GM12878 (cell line): Measurements from ENCODE around the gene ITGA5. TPM values are rescaled to one million over a fixed set of nuclear protein-coding genes. Genes with fewer than 3 reads are reported as not detected.

ENCODE experiments used
- BRCA1 ChIP-seq: IDR thresholded peaks from 2 replicates; pipeline ENCODE4 v1.6.1; 2011; ENCODE audit warnings: low read depth, low read length, improper control_type of control experiment
- CBX3 ChIP-seq: fragments of 200-600 bp; sonication (generic); IDR thresholded peaks from 2 replicates; pipeline ENCODE4 v1.6.1; 2016; ENCODE audit warnings: low read depth, borderline replicate concordance
- EED ChIP-seq: sonication (generic); IDR thresholded peaks from 2 replicates; pipeline ENCODE4 v1.6.1; 2016; ENCODE audit warnings: antibody characterized with exemption, low read depth
- EZH2 ChIP-seq: IDR thresholded peaks from 2 replicates; pipeline ENCODE4 v1.6.1; 2012; ENCODE audit warnings: low read depth, mild to moderate bottlenecking, control low read depth, inconsistent platforms, low read length, borderline replicate concordance; ENCODE audit not compliant: control insufficient read depth
- IRF4 ChIP-seq: IDR thresholded peaks from 2 replicates; pipeline ENCODE4 v1.6.1; 2011; ENCODE audit warnings: low read depth, low read length
- NFYB ChIP-seq: IDR thresholded peaks from 2 replicates; pipeline ENCODE4 v1.6.1; 2011; ENCODE audit warnings: low read depth, mild to moderate bottlenecking, low read length, improper control_type of control experiment, moderate library complexity; ENCODE audit not compliant: insufficient read depth
- RFX5 ChIP-seq: IDR thresholded peaks from 2 replicates; pipeline ENCODE4 v1.6.1; 2011; ENCODE audit warnings: low read depth, low read length, improper control_type of control experiment
- RUNX3 ChIP-seq: IDR thresholded peaks from 2 replicates; pipeline ENCODE4 v1.6.1; 2012; ENCODE audit warnings: low read length, inconsistent platforms
- SMC3 ChIP-seq: IDR thresholded peaks from 2 replicates; pipeline ENCODE4 v1.6.1; 2011; ENCODE audit warnings: low read length, improper control_type of control experiment, borderline replicate concordance
- SUPT20H ChIP-seq: IDR thresholded peaks from 2 replicates; pipeline ENCODE4 v1.6.1; 2011; ENCODE audit warnings: low read depth, mild to moderate bottlenecking, low read length, moderate library complexity, borderline replicate concordance; ENCODE audit not compliant: control insufficient read depth
- TAF1 ChIP-seq: IDR thresholded peaks from 2 replicates; pipeline ENCODE4 v1.6.1; 2011; ENCODE audit warnings: mild to moderate bottlenecking, low read depth, low read length, borderline replicate concordance
- ZNF622 ChIP-seq: fragments of 450-650 bp; IDR thresholded peaks from 2 replicates; pipeline ENCODE4 v1.6.1; 2017; ENCODE audit warnings: mild to moderate bottlenecking, inconsistent platforms
- ZSCAN29 ChIP-seq: fragments of 450-650 bp; IDR thresholded peaks from 2 replicates; pipeline ENCODE4 v1.6.1; 2017; ENCODE audit warnings: mild to moderate bottlenecking, moderate library complexity
- polyA plus RNA-seq, 11 experiments: library from polyadenylated mRNA; depleted of rRNA in 4 of 11; unstranded in 6 of 11; stranded (reverse) in 5 of 11; fragments of >200 nt; fragmentation: Nextera tagmentation in 4 of 11; fragmentation: Illumina TruSeq in 1 of 11; extraction: Ambion mirVana in 4 of 11; extraction: Trizol in 1 of 11; gene quantifications; 1 replicate in 1 of 11; 2 replicates in 10 of 11; pipeline versions ENCODE4 v1.2.1 to v1.2.3, GENCODE V29; 2011 to 2016; ENCODE audit warnings: inconsistent platforms in 2 of 11, missing spikeins in 2 of 11, low read depth in 1 of 11
- total RNA-seq, 4 experiments: library from RNA; depleted of rRNA in 3 of 4; stranded (reverse); fragments of >200 nt in 3 of 4; fragmentation: Illumina TruSeq in 1 of 4; extraction: Trizol in 1 of 4; gene quantifications; 2 replicates each; pipeline versions ENCODE4 v1.2.1 to v1.2.3, GENCODE V29; 2013 to 2021
- TF ChIP-seq, protein P1 (sequence below): fragments of 450-650 bp; IDR thresholded peaks from 2 replicates; pipeline ENCODE4 v1.6.1; 2016; ENCODE audit warnings: mild to moderate bottlenecking
- TF ChIP-seq, protein P2 (sequence below): fragments of 450-650 bp; IDR thresholded peaks from 2 replicates; pipeline ENCODE4 v1.6.1; 2017; ENCODE audit warnings: low read depth, mild to moderate bottlenecking, moderate library complexity
- TF ChIP-seq, protein P3 (sequence below): fragments of 450-650 bp; IDR thresholded peaks from 2 replicates; pipeline ENCODE4 v1.6.1; 2018; ENCODE audit warnings: mild to moderate bottlenecking, low read depth, moderate library complexity; ENCODE audit not compliant: partially characterized antibody
- TF ChIP-seq, protein P4 (sequence below): fragments of 450-650 bp; IDR thresholded peaks from 2 replicates; pipeline ENCODE4 v1.6.1; 2017; ENCODE audit warnings: mild to moderate bottlenecking, low read depth, inconsistent platforms; ENCODE audit not compliant: poor library complexity, severe bottlenecking

Gene ITGA5
- total and polyA plus RNA-seq, 10 of the 15 experiments (the other 5 are each of a cell fraction or from before 2014, with no cell fraction given) = 0.15 to 22.5 (median 0.61) TPM

DNA sequence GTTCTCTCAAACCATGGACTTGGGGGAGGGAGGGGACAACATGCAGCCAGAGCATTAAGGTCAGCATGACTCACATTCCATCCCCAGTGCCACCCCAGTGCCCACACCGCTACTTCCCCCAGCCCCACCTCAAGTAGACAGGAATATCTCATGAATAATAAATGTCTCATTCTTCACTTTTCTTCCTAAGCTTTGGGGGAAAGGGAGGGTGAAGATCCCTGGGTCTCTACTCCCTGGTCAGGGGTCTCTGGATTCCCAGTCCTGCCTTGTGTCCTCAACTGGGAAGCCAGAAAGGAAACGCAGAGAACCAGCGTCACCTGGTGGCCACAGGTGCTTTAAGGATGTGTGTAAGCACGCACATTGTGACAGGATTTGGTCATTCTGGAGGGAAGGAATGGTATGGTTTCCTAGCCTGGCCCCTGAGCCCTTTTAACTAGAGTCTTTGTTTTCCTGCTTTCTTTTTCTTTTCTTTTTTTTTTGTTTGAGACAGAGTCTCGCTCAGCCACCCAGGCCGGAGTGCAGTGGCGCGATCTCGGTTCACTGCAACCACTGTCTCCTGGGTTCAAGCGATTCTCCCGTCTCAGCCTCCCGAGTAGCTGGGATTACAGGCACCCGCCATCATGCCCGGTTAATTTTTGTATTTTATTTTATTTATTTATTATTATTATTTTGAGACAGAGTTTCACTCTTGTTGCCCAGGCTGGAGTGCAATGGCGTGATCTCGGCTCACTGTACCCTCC lies 58.2 kb downstream of the ITGA5 start (continued):
- TF ChIP-seq TAF1 (no peak), SUPT20H (no peak), RFX5 (no peak), IRF4 (0 out of 2 replicates have a peak, but pooled peaks have one; percentile 22), ZNF622 (no peak), NFYB (no peak), ZSCAN29 (no peak), SMC3 (peak; percentile 85), CBX3 (no peak), RUNX3 (peak; percentile 22; the same call in 1 of the 2 replicates), EED (peak; percentile 59; the same call in 1 of the 2 replicates), EZH2 (no peak), BRCA1 (no peak)
- TF ChIP-seq, protein P1, sequence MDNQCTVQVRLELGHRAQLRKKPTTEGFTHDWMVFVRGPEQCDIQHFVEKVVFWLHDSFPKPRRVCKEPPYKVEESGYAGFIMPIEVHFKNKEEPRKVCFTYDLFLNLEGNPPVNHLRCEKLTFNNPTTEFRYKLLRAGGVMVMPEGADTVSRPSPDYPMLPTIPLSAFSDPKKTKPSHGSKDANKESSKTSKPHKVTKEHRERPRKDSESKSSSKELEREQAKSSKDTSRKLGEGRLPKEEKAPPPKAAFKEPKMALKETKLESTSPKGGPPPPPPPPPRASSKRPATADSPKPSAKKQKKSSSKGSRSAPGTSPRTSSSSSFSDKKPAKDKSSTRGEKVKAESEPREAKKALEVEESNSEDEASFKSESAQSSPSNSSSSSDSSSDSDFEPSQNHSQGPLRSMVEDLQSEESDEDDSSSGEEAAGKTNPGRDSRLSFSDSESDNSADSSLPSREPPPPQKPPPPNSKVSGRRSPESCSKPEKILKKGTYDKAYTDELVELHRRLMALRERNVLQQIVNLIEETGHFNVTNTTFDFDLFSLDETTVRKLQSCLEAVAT = no peak
- TF ChIP-seq, protein P2, sequence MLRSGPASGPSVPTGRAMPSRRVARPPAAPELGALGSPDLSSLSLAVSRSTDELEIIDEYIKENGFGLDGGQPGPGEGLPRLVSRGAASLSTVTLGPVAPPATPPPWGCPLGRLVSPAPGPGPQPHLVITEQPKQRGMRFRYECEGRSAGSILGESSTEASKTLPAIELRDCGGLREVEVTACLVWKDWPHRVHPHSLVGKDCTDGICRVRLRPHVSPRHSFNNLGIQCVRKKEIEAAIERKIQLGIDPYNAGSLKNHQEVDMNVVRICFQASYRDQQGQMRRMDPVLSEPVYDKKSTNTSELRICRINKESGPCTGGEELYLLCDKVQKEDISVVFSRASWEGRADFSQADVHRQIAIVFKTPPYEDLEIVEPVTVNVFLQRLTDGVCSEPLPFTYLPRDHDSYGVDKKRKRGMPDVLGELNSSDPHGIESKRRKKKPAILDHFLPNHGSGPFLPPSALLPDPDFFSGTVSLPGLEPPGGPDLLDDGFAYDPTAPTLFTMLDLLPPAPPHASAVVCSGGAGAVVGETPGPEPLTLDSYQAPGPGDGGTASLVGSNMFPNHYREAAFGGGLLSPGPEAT = 0 out of 2 replicates have a peak, but pooled peaks have one; percentile 22
- TF ChIP-seq, protein P3, sequence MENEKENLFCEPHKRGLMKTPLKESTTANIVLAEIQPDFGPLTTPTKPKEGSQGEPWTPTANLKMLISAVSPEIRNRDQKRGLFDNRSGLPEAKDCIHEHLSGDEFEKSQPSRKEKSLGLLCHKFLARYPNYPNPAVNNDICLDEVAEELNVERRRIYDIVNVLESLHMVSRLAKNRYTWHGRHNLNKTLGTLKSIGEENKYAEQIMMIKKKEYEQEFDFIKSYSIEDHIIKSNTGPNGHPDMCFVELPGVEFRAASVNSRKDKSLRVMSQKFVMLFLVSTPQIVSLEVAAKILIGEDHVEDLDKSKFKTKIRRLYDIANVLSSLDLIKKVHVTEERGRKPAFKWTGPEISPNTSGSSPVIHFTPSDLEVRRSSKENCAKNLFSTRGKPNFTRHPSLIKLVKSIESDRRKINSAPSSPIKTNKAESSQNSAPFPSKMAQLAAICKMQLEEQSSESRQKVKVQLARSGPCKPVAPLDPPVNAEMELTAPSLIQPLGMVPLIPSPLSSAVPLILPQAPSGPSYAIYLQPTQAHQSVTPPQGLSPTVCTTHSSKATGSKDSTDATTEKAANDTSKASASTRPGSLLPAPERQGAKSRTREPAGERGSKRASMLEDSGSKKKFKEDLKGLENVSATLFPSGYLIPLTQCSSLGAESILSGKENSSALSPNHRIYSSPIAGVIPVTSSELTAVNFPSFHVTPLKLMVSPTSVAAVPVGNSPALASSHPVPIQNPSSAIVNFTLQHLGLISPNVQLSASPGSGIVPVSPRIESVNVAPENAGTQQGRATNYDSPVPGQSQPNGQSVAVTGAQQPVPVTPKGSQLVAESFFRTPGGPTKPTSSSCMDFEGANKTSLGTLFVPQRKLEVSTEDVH = no peak
- TF ChIP-seq, protein P4, sequence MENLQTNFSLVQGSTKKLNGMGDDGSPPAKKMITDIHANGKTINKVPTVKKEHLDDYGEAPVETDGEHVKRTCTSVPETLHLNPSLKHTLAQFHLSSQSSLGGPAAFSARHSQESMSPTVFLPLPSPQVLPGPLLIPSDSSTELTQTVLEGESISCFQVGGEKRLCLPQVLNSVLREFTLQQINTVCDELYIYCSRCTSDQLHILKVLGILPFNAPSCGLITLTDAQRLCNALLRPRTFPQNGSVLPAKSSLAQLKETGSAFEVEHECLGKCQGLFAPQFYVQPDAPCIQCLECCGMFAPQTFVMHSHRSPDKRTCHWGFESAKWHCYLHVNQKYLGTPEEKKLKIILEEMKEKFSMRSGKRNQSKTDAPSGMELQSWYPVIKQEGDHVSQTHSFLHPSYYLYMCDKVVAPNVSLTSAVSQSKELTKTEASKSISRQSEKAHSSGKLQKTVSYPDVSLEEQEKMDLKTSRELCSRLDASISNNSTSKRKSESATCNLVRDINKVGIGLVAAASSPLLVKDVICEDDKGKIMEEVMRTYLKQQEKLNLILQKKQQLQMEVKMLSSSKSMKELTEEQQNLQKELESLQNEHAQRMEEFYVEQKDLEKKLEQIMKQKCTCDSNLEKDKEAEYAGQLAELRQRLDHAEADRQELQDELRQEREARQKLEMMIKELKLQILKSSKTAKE = no peak
